ENCODE results near the gene ADGRA1. TPM values are rescaled to one million over a fixed set of nuclear protein-coding genes. Genes with fewer than 3 reads are reported as not detected.

ADGRA1 gene
- total RNA-seq, 5 donors from 2014 or later (not counting 1 experiment from before 2014, with no cell fraction given) = not detected

- H3K27ac ChIP-seq (ENCODE audit: low read length) = no peak overlapping the region
- peak overlapping the region in 1 of 2 donors; percentile 0 for H3K27ac Mint-ChIP-seq
- ATAC-seq (replicated peaks in 1 of 4) (no peak), DNase-seq (no peak)
- no peaks in the 10 kb centered on the region for H3K9me3 ChIP-seq
- no peaks in the 10 kb centered on the region for H3K36me3 ChIP-seq (ENCODE audit: control insufficient read depth in 2 of 2, extremely low read depth in 1 of 2, insufficient read depth in 1 of 2, low read length in 1 of 2)
- no peaks in the 10 kb centered on the region for H3K4me1 Mint-ChIP-seq
- H3K36me3 Mint-ChIP-seq = no peaks in the 10 kb centered on the region
- ChIA-PET CTCF (no interaction called here), POLR2A (no interaction called here)
- no peak overlapping the region for H3K4me3 ChIP-seq (ENCODE audit: control insufficient read depth in 1 of 2, extremely low read depth in 1 of 2, low read length in 1 of 2)
- H3K9me3 Mint-ChIP-seq = no peaks in the 10 kb centered on the region
- 93% methylated on average over 11 of the region's 11 CpGs for WGBS (ENCODE audit: insufficient coverage)
- H3K27me3 ChIP-seq (replicated peaks in 1 of 2; ENCODE audit: control insufficient read depth in 2 of 2, extremely low read depth in 1 of 2, insufficient read depth in 2 of 2, low read length in 1 of 2) = peaks cover 5 to 52% of the 10 kb centered on the region in 2 experiments
- no peak overlapping the region for H3K4me3 Mint-ChIP-seq
- peaks cover 15 to 26% of the 10 kb centered on the region in 2 donors for H3K27me3 Mint-ChIP-seq
- peaks cover 0 to under 1% of the 10 kb centered on the region in 2 experiments for H3K4me1 ChIP-seq (ENCODE audit: control insufficient read depth in 1 of 2, extremely low read depth in 1 of 2, insufficient read depth in 2 of 2, low read length in 2 of 2)
Measured at GRCh38 chr10:133166504-133166827, 78.7 kb downstream of the ADGRA1 start.

GRCh38 chr10:133166828-133167692 lies 79.3 kb downstream of the ADGRA1 start:
- no peaks in the 10 kb centered on the region for H3K4me1 ChIP-seq (ENCODE audit: control insufficient read depth in 1 of 2, extremely low read depth in 1 of 2, insufficient read depth in 2 of 2, low read length in 2 of 2)
- Mint-ChIP-seq H3K9me3 (no peaks in the 10 kb centered on the region), H3K4me3 (no peak overlapping the region), H3K27me3 (peaks cover 18 to 24% of the 10 kb centered on the region in 2 donors), H3K27ac (no peak overlapping the region), H3K4me1 (no peaks in the 10 kb centered on the region), H3K36me3 (no peaks in the 10 kb centered on the region)
- no peaks in the 10 kb centered on the region for H3K36me3 ChIP-seq (ENCODE audit: control insufficient read depth in 2 of 2, extremely low read depth in 1 of 2, insufficient read depth in 1 of 2, low read length in 1 of 2)
- POLR2A ChIA-PET = no interaction called here
- H3K9me3 ChIP-seq = no peaks in the 10 kb centered on the region
- no peak for ATAC-seq (replicated peaks in 1 of 4)
- WGBS (ENCODE audit: insufficient coverage) = 95% methylated on average over 66 of the region's 66 CpGs
- no peak for DNase-seq
- peaks cover 5 to 48% of the 10 kb centered on the region in 2 experiments for H3K27me3 ChIP-seq (replicated peaks in 1 of 2; ENCODE audit: control insufficient read depth in 2 of 2, extremely low read depth in 1 of 2, insufficient read depth in 2 of 2, low read length in 1 of 2)
- CTCF ChIA-PET = no interaction called here
- no peak overlapping the region for H3K4me3 ChIP-seq (ENCODE audit: control insufficient read depth in 1 of 2, extremely low read depth in 1 of 2, low read length in 1 of 2)
- H3K27ac ChIP-seq (ENCODE audit: low read length) = no peak overlapping the region

GRCh38 chr10:133167693-133168616 lies 80.2 kb downstream of the ADGRA1 start:
- Mint-ChIP-seq H3K4me3 (no peak overlapping the region), H3K4me1 (no peaks in the 10 kb centered on the region), H3K27ac (no peak overlapping the region), H3K27me3 (peaks cover 14 to 21% of the 10 kb centered on the region in 2 donors), H3K36me3 (no peaks in the 10 kb centered on the region), H3K9me3 (no peaks in the 10 kb centered on the region)
- H3K27ac ChIP-seq (ENCODE audit: low read length) = no peak overlapping the region
- H3K4me1 ChIP-seq (ENCODE audit: control insufficient read depth in 1 of 2, extremely low read depth in 1 of 2, insufficient read depth in 2 of 2, low read length in 2 of 2) = no peaks in the 10 kb centered on the region
- WGBS (ENCODE audit: insufficient coverage) = 87% methylated on average over 25 of the region's 37 CpGs
- peaks cover 1 to 44% of the 10 kb centered on the region in 2 experiments for H3K27me3 ChIP-seq (replicated peaks in 1 of 2; ENCODE audit: control insufficient read depth in 2 of 2, extremely low read depth in 1 of 2, insufficient read depth in 2 of 2, low read length in 1 of 2)
- CTCF ChIA-PET = no interaction called here
- H3K36me3 ChIP-seq (ENCODE audit: control insufficient read depth in 2 of 2, extremely low read depth in 1 of 2, insufficient read depth in 1 of 2, low read length in 1 of 2) = no peaks in the 10 kb centered on the region
- POLR2A ChIA-PET = no interaction called here
- no peak for DNase-seq
- no peak for ATAC-seq (replicated peaks in 1 of 4)
- H3K9me3 ChIP-seq = no peaks in the 10 kb centered on the region
- no peak overlapping the region for H3K4me3 ChIP-seq (ENCODE audit: control insufficient read depth in 1 of 2, extremely low read depth in 1 of 2, low read length in 1 of 2)

- H3K27me3 Mint-ChIP-seq = peaks cover 17 to 20% of the 10 kb centered on the region in 2 donors
- Histone ChIP-seq H3K36me3 (ENCODE audit: control insufficient read depth in 2 of 2, extremely low read depth in 1 of 2, insufficient read depth in 1 of 2, low read length in 1 of 2) (no peaks in the 10 kb centered on the region), H3K4me3 (ENCODE audit: control insufficient read depth in 1 of 2, extremely low read depth in 1 of 2, low read length in 1 of 2) (no peak overlapping the region), H3K27me3 (replicated peaks in 1 of 2; ENCODE audit: control insufficient read depth in 2 of 2, extremely low read depth in 1 of 2, insufficient read depth in 2 of 2, low read length in 1 of 2) (peaks cover 0 to 41% of the 10 kb centered on the region in 2 experiments), H3K27ac (ENCODE audit: low read length) (no peak overlapping the region), H3K4me1 (ENCODE audit: control insufficient read depth in 1 of 2, extremely low read depth in 1 of 2, insufficient read depth in 2 of 2, low read length in 2 of 2) (no peaks in the 10 kb centered on the region), H3K9me3 (no peaks in the 10 kb centered on the region)
- DNase-seq (no peak), ATAC-seq (replicated peaks in 1 of 4) (no peak)
- H3K27ac Mint-ChIP-seq = no peak overlapping the region
- WGBS (ENCODE audit: insufficient coverage) = 83% methylated on average over 14 of the region's 14 CpGs
- POLR2A ChIA-PET = no interaction called here
- H3K4me3 Mint-ChIP-seq = no peak overlapping the region
- H3K36me3 Mint-ChIP-seq = no peaks in the 10 kb centered on the region
- no peaks in the 10 kb centered on the region for H3K9me3 Mint-ChIP-seq
- CTCF ChIA-PET = no interaction called here
- no peaks in the 10 kb centered on the region for H3K4me1 Mint-ChIP-seq
Measured at GRCh38 chr10:133168617-133169031, 80.9 kb downstream of the ADGRA1 start.

- Histone ChIP-seq H3K9me3 (no peaks in the 10 kb centered on the region), H3K4me1 (ENCODE audit: control insufficient read depth in 1 of 2, extremely low read depth in 1 of 2, insufficient read depth in 2 of 2, low read length in 2 of 2) (no peaks in the 10 kb centered on the region), H3K27me3 (replicated peaks in 1 of 2; ENCODE audit: control insufficient read depth in 2 of 2, extremely low read depth in 1 of 2, insufficient read depth in 2 of 2, low read length in 1 of 2) (peaks cover 0 to 44% of the 10 kb centered on the region in 2 experiments), H3K36me3 (ENCODE audit: control insufficient read depth in 2 of 2, extremely low read depth in 1 of 2, insufficient read depth in 1 of 2, low read length in 1 of 2) (no peaks in the 10 kb centered on the region), H3K4me3 (ENCODE audit: control insufficient read depth in 1 of 2, extremely low read depth in 1 of 2, low read length in 1 of 2) (no peak overlapping the region), H3K27ac (ENCODE audit: low read length) (no peak overlapping the region)
- peaks cover 17 to 19% of the 10 kb centered on the region in 2 donors for H3K27me3 Mint-ChIP-seq
- ChIA-PET CTCF (no interaction called here), POLR2A (no interaction called here)
- no peaks in the 10 kb centered on the region for H3K4me1 Mint-ChIP-seq
- H3K27ac Mint-ChIP-seq = no peak overlapping the region
- no peaks in the 10 kb centered on the region for H3K36me3 Mint-ChIP-seq
- WGBS (ENCODE audit: insufficient coverage) = 92% methylated on average over 26 of the region's 30 CpGs
- H3K4me3 Mint-ChIP-seq = no peak overlapping the region
- DNase-seq (no peak), ATAC-seq (replicated peaks in 1 of 4) (no peak)
- H3K9me3 Mint-ChIP-seq = peaks cover 0 to 2% (median 0%) of the 10 kb centered on the region in 3 donors
Measured at GRCh38 chr10:133169173-133169947, 81.6 kb downstream of the ADGRA1 start.

- 34% methylated on average over 11 of the region's 17 CpGs for WGBS (ENCODE audit: insufficient coverage)
- Histone ChIP-seq H3K27me3 (replicated peaks in 1 of 2; ENCODE audit: control insufficient read depth in 2 of 2, extremely low read depth in 1 of 2, insufficient read depth in 2 of 2, low read length in 1 of 2) (peaks cover 0 to 42% of the 10 kb centered on the region in 2 experiments), H3K4me3 (ENCODE audit: control insufficient read depth in 1 of 2, extremely low read depth in 1 of 2, low read length in 1 of 2) (no peak overlapping the region), H3K9me3 (no peaks in the 10 kb centered on the region), H3K27ac (ENCODE audit: low read length) (no peak overlapping the region), H3K36me3 (ENCODE audit: control insufficient read depth in 2 of 2, extremely low read depth in 1 of 2, insufficient read depth in 1 of 2, low read length in 1 of 2) (no peaks in the 10 kb centered on the region), H3K4me1 (ENCODE audit: control insufficient read depth in 1 of 2, extremely low read depth in 1 of 2, insufficient read depth in 2 of 2, low read length in 2 of 2) (no peaks in the 10 kb centered on the region)
- DNase-seq (no peak), ATAC-seq (replicated peaks in 1 of 4) (no peak)
- no peak overlapping the region for H3K27ac Mint-ChIP-seq
- no peaks in the 10 kb centered on the region for H3K36me3 Mint-ChIP-seq
- peaks cover 22 to 23% of the 10 kb centered on the region in 2 donors for H3K27me3 Mint-ChIP-seq
- POLR2A ChIA-PET = no interaction called here
- no peaks in the 10 kb centered on the region for H3K4me1 Mint-ChIP-seq
- peaks cover 0 to 7% (median 0%) of the 10 kb centered on the region in 3 donors for H3K9me3 Mint-ChIP-seq
- no peak overlapping the region for H3K4me3 Mint-ChIP-seq
- CTCF ChIA-PET = no interaction called here
Measured at GRCh38 chr10:133170092-133170491, 82.4 kb downstream of the ADGRA1 start.
